Uterus (tissue), 4 donors: Measurements from ENCODE around the gene NACC2. TPM values are rescaled to one million over a fixed set of nuclear protein-coding genes. Genes with fewer than 3 reads are reported as not detected.
A peak's percentile ranks its signal among the peaks of the same experiment; 100 is the strongest.

Source experiments
- DNase-seq, 2 donors: peaks; one replicate each; pipeline ENCODE4 v3.0.0-alpha.2; 2019 to 2020
- H3K27ac ChIP-seq, 2 donors: fragments of 200-600 bp; sonication (generic); 1 replicate in 1 of 2; 2 replicates in 1 of 2; pipeline ENCODE4 v1.5.1; 2016 to 2018
- H3K27me3 ChIP-seq, 2 donors: fragments of 200-600 bp; sonication (generic); one replicate each; pipeline ENCODE4 v1.5.1; 2018 to 2019; ENCODE audit warnings: control low read depth in 1 of 2
- H3K36me3 ChIP-seq, 2 donors: fragments of 200-600 bp; sonication (generic); one replicate each; pipeline ENCODE4 v1.5.1; 2019; ENCODE audit warnings: control low read depth in 1 of 2
- H3K4me1 ChIP-seq, 2 donors: fragments of 200-600 bp; sonication (generic); one replicate each; pipeline ENCODE4 v1.5.1; 2018 to 2019; ENCODE audit warnings: control low read depth in 1 of 2
- H3K4me3 ChIP-seq, 2 donors: fragments of 200-600 bp; sonication (generic); 1 replicate in 1 of 2; 2 replicates in 1 of 2; pipeline ENCODE4 v1.5.1; 2018 to 2019; ENCODE audit warnings: mild to moderate bottlenecking in 1 of 2
- H3K9me3 ChIP-seq, 2 donors: fragments of 200-600 bp; sonication (generic); one replicate each; pipeline ENCODE4 v1.5.1; 2019; ENCODE audit warnings: control low read depth in 1 of 2
- CTCF ChIP-seq, 4 experiments: fragments of 200-600 bp in 2 of 4; fragments of 450-650 bp in 2 of 4; sonication (generic) in 2 of 4; IDR thresholded peaks; one replicate each; pipeline ENCODE4 v1.5.1; 2016 to 2019; ENCODE audit warnings: antibody characterized with exemption in 4 of 4, mild to moderate bottlenecking in 2 of 4, moderate library complexity in 1 of 4
- POLR2A ChIP-seq, 2 donors: fragments of 450-650 bp; IDR thresholded peaks; one replicate each; pipeline ENCODE4 v1.6.1; 2016; ENCODE audit warnings: antibody characterized with exemption in 2 of 2, mild to moderate bottlenecking in 1 of 2, moderate library complexity in 1 of 2
- intact Hi-C: fragments of 100-400 bp; cut with DNase I; formaldehyde crosslinking; loops from one replicate; pipeline ENCODE4 v1.15.1; 2023; ENCODE audit warnings: low total_unique reads
- total RNA-seq, 4 donors: library from RNA; depleted of rRNA in 3 of 4; stranded (reverse); fragments of >200 nt in 3 of 4; gene quantifications; one replicate each; pipeline versions ENCODE4 v1.1.0 to v1.2.4, GENCODE V29; 2014 to 2023
- donor health status: DM: yes; HTN: yes; CAD: no.

NACC2 gene
- total RNA-seq, 4 donors from 2014 or later = 8.2 to 57.5 (median 19.1) TPM

GRCh38 chr9:136080716-136081112 lies 14.4 kb downstream of the NACC2 start:
- no peak overlapping the region for H3K27ac ChIP-seq
- intact Hi-C loops = no loop called here
- no peaks in the 10 kb centered on the region for H3K36me3 ChIP-seq
- TF ChIP-seq POLR2A (IDR thresholded peaks at IDR 0.05) = no peak
- no peak for TF ChIP-seq CTCF (IDR thresholded peaks at IDR 0.05)
- no peak overlapping the region for H3K4me3 ChIP-seq
- H3K9me3 ChIP-seq = no peaks in the 10 kb centered on the region
- DNase-seq = no peak
- no peaks in the 10 kb centered on the region for H3K27me3 ChIP-seq
- peaks cover 0 to 30% of the 10 kb centered on the region in 2 donors for H3K4me1 ChIP-seq

GRCh38 chr9:136079916-136080246 lies 15.2 kb downstream of the NACC2 start:
- Histone ChIP-seq H3K36me3 (no peaks in the 10 kb centered on the region), H3K27me3 (no peaks in the 10 kb centered on the region), H3K4me1 (peaks cover 0 to 26% of the 10 kb centered on the region in 2 donors), H3K4me3 (no peak overlapping the region), H3K9me3 (no peaks in the 10 kb centered on the region), H3K27ac (peak overlapping the region in 1 of 2 donors; percentile 3)
- DNase-seq = no peak
- no peak for TF ChIP-seq POLR2A (IDR thresholded peaks at IDR 0.05)
- intact Hi-C loops = no loop called here

- no peak for DNase-seq
- H3K4me1 ChIP-seq = peaks cover 0 to 26% of the 10 kb centered on the region in 2 donors
Measured at GRCh38 chr9:136079211-136079915, 15.7 kb downstream of the NACC2 start.

GRCh38 chr9:136078498-136079011 lies 16.5 kb downstream of the NACC2 start:
- Histone ChIP-seq H3K27me3 (no peaks in the 10 kb centered on the region), H3K9me3 (no peaks in the 10 kb centered on the region), H3K4me1 (peaks cover 0 to 19% of the 10 kb centered on the region in 2 donors), H3K4me3 (no peak overlapping the region), H3K36me3 (no peaks in the 10 kb centered on the region), H3K27ac (no peak overlapping the region)
- no peak for DNase-seq
- no peak for TF ChIP-seq POLR2A (IDR thresholded peaks at IDR 0.05)
- TF ChIP-seq CTCF (IDR thresholded peaks at IDR 0.05) = no peak
- intact Hi-C loops = no loop called here

More at GRCh38 chr9:136079211-136079915, 15.7 kb downstream of the NACC2 start:
- TF ChIP-seq POLR2A (IDR thresholded peaks at IDR 0.05) = no peak
- TF ChIP-seq CTCF (IDR thresholded peaks at IDR 0.05) = no peak
- peak overlapping the region in 1 of 2 donors; percentile 3 for H3K27ac ChIP-seq
- H3K36me3 ChIP-seq = no peaks in the 10 kb centered on the region
- H3K27me3 ChIP-seq = no peaks in the 10 kb centered on the region
- H3K9me3 ChIP-seq = no peaks in the 10 kb centered on the region
- intact Hi-C loops = no loop called here
- no peak overlapping the region for H3K4me3 ChIP-seq

- Histone ChIP-seq H3K36me3 (no peaks in the 10 kb centered on the region), H3K27ac (no peak overlapping the region), H3K4me3 (no peak overlapping the region), H3K4me1 (peaks cover 0 to 17% of the 10 kb centered on the region in 2 donors), H3K27me3 (no peaks in the 10 kb centered on the region), H3K9me3 (no peaks in the 10 kb centered on the region)
- TF ChIP-seq POLR2A (IDR thresholded peaks at IDR 0.05) (no peak), CTCF (IDR thresholded peaks at IDR 0.05) (no peak)
- intact Hi-C loops = no loop called here
- no peak for DNase-seq
Measured at GRCh38 chr9:136078024-136078423, 17.1 kb downstream of the NACC2 start.
